ENCODE data around the gene HORMAD1.

DNA sequence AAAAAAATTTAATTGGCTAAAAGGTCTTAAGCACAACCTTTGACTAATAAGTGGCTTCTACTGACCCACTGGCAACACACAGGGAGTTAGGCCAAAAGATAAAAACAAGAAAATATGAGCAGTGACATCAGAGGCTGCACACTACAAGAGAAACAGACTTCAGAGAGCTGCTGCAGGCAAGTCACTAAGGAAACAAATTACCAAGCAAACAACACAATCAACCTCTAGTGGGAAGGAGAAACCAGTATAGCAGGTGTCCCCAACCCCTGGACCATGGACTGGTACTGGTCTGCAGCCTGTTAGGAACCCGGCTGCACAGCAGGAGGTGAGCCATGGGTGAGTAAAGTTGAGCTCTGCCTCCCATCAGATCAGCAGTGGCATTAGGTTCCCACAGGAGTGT lies 70.5 kb downstream of the HORMAD1 start:
- TF ChIP-seq, protein P1, sequence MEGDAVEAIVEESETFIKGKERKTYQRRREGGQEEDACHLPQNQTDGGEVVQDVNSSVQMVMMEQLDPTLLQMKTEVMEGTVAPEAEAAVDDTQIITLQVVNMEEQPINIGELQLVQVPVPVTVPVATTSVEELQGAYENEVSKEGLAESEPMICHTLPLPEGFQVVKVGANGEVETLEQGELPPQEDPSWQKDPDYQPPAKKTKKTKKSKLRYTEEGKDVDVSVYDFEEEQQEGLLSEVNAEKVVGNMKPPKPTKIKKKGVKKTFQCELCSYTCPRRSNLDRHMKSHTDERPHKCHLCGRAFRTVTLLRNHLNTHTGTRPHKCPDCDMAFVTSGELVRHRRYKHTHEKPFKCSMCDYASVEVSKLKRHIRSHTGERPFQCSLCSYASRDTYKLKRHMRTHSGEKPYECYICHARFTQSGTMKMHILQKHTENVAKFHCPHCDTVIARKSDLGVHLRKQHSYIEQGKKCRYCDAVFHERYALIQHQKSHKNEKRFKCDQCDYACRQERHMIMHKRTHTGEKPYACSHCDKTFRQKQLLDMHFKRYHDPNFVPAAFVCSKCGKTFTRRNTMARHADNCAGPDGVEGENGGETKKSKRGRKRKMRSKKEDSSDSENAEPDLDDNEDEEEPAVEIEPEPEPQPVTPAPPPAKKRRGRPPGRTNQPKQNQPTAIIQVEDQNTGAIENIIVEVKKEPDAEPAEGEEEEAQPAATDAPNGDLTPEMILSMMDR (conservative IDR thresholded peaks at IDR 0.05) = no peak
- no peak for TF ChIP-seq EZH2 (IDR thresholded peaks at IDR 0.05; ENCODE audit: low read depth)

All from PC-9 (cell line).